ENCODE results near the gene TMOD3. TPM values are rescaled to one million over a fixed set of nuclear protein-coding genes. Genes with fewer than 3 reads are reported as not detected.

The TMOD3 gene
- total and polyA plus RNA-seq, 2 donors (not counting 3 experiments of a cell fraction or from before 2014, with no cell fraction given) = 10.4 to 64.3 TPM

DNA sequence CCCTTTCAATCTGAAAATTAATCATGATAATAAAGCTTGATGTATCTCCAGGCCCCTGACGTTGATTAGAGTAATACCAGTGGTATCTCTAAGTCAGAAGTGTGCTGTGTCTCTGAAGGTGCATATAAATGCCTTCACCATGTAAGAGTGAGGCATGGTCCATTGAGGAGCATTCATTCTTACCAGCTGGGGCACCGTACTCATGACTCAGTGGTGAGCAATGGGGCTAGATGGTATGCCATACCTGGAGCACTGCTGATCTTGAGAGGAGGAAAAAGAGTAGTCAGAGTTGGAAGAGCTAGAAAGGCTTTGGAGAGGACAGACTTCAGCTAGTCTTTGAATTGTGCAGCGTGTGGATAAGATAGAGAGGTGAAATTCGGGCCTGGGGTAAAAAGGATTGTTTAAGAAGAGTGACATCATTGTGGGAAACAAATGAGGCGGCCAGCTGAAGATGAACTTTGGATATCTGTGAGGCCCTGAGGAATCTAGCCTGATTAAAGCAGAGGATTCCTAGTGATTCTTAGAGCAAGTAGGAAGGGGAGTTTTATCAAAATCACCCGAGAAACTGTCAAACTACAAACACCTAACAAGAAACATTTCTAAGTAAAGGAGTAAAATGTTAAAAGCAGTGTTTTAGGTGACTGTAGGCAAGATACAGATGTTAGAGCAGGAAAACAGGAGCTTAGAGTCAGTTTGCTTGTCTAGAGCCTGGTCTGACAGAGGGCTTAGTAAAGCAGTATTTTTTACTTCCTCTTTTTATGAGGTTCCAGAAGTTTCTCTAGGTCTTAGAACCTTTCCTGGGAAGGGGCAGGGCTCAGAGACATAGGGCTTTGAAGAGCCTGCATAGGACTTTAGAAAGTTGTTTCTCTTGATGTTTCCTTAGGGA lies 13.6 kb downstream of the TMOD3 start:
- DNase-seq (ENCODE audit: low read depth, low spot score) (peak; percentile 37), FAIRE-seq (no peak)
- Histone ChIP-seq H2AFZ (ENCODE audit: low read depth, low read length) (no peak overlapping the region), H3K27ac (ENCODE audit: insufficient read depth, low read depth, low read length) (peak overlapping the region; percentile 47), H3K4me3 (replicated peaks in 1 of 3; ENCODE audit: insufficient read depth in 1 of 3, low read depth in 1 of 3, low read length in 3 of 3) (no peak overlapping the region), H3K9ac (replicated peaks; ENCODE audit: extremely low read depth, insufficient read depth, low read length) (no peak overlapping the region), H3K9me1 (replicated peaks; ENCODE audit: control insufficient read depth, extremely low read depth, insufficient read depth, low read length) (no peaks in the 10 kb centered on the region), H3K9me3 (replicated peaks; ENCODE audit: control insufficient read depth, insufficient read depth, low read length) (no peaks in the 10 kb centered on the region), H3K79me2 (ENCODE audit: control insufficient read depth, insufficient read depth, low read length) (peaks cover 91% of the 10 kb centered on the region), H3K36me3 (ENCODE audit: control insufficient read depth in 2 of 2, extremely low read depth in 1 of 2, insufficient read depth in 2 of 2, low read length in 2 of 2) (no peaks in the 10 kb centered on the region), H4K20me1 (replicated peaks; ENCODE audit: control insufficient read depth, extremely low read depth, insufficient read depth, low read length) (no peaks in the 10 kb centered on the region), H3K4me1 (ENCODE audit: control insufficient read depth, extremely low read depth, insufficient read depth, low read length) (peaks cover 77% of the 10 kb centered on the region), H3K4me2 (ENCODE audit: insufficient read depth, low read length) (no peak overlapping the region), H3K27me3 (ENCODE audit: control insufficient read depth in 2 of 2, insufficient read depth in 2 of 2, low read length in 2 of 2) (no peaks in the 10 kb centered on the region)
- intact Hi-C loops (cut with micrococcal nuclease) = no loop called here
- ChIA-PET CTCF (interaction anchor here (1.0 to 1.7 kb wide), 5 partner anchors 10 to 66 kb away, joined by 3 to 6 read pairs (median 5); no protein-coding TSS in a partner anchor), POLR2A (no interaction called here)
- no peak for TF ChIP-seq POLR2A (IDR thresholded peaks at IDR 0.05; ENCODE audit: low read depth, low read length)
- no peak for TF ChIP-seq EZH2 (IDR thresholded peaks at IDR 0.05; ENCODE audit: borderline replicate concordance, low read depth, low read length, severe bottlenecking)
- peak; percentile 56 for TF ChIP-seq FOS (IDR thresholded peaks at IDR 0.05; ENCODE audit: borderline replicate concordance, insufficient read depth, low read length)
- no TSS peak for BruUV-seq (replicated peaks)
- dilution Hi-C loops (cut with MboI; ENCODE audit: extremely low pct_ligation_motif_present, low sequenced_read_pairs) = no loop called here

DNA sequence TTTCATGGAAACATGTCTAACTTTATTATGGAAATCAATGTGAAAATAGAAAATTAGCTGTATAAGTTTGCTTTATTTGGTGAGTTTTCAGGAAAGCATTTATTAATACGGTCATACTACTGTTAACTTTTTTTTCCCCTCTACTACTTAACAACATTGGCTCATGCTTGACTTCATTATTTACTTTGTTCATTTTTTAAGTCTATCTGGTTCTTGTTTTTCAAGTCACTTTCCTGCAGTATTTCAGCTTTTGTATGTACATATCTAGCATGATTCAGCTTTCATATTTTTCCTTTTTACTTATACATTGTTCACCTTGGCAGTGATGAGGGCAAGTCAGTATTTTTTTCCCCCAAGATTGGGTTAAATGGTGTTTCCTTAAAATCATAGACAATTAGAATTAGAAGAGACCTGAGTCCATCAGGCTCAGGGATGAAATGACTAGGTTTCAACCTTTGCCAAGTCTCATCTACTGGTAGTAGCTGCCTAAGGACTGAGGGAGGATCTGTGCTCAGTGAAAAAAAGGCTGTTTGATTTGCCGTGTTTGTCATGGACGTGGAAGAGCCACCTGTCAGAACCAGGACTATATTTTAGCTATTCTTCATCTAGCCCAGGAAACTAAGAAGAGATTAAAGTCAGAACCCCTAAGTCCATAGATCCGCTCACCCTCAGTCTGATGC lies 15.4 kb downstream of the TMOD3 start:
- TF ChIP-seq MYC (IDR thresholded peaks at IDR 0.05; ENCODE audit: low read depth, low read length) = no peak
- TF ChIP-seq GATA2 (IDR thresholded peaks at IDR 0.05; ENCODE audit: insufficient read depth, insufficient read length, low read depth, low read length) = no peak
- no peak for TF ChIP-seq JUN (IDR thresholded peaks at IDR 0.05; ENCODE audit: borderline replicate concordance, insufficient read depth, insufficient read length, low read depth)
- no peak for TF ChIP-seq EZH2 (IDR thresholded peaks at IDR 0.05; ENCODE audit: borderline replicate concordance, low read depth, low read length, severe bottlenecking)
- no peak for TF ChIP-seq MAX (IDR thresholded peaks at IDR 0.05; ENCODE audit: insufficient read depth, insufficient read length)
- no peak for TF ChIP-seq POLR2A (IDR thresholded peaks at IDR 0.05; ENCODE audit: low read depth, low read length)
- no peak for TF ChIP-seq POLR2AphosphoS5 (IDR thresholded peaks at IDR 0.05; ENCODE audit: insufficient read depth, low read depth, low read length)
- no peak for TF ChIP-seq FOS (IDR thresholded peaks at IDR 0.05; ENCODE audit: borderline replicate concordance, insufficient read depth, low read length)
- TF ChIP-seq, protein P1, sequence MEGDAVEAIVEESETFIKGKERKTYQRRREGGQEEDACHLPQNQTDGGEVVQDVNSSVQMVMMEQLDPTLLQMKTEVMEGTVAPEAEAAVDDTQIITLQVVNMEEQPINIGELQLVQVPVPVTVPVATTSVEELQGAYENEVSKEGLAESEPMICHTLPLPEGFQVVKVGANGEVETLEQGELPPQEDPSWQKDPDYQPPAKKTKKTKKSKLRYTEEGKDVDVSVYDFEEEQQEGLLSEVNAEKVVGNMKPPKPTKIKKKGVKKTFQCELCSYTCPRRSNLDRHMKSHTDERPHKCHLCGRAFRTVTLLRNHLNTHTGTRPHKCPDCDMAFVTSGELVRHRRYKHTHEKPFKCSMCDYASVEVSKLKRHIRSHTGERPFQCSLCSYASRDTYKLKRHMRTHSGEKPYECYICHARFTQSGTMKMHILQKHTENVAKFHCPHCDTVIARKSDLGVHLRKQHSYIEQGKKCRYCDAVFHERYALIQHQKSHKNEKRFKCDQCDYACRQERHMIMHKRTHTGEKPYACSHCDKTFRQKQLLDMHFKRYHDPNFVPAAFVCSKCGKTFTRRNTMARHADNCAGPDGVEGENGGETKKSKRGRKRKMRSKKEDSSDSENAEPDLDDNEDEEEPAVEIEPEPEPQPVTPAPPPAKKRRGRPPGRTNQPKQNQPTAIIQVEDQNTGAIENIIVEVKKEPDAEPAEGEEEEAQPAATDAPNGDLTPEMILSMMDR (IDR thresholded peaks at IDR 0.05; ENCODE audit: extremely low read depth in 1 of 2, insufficient read depth in 1 of 2, low read depth in 1 of 2, low read length in 2 of 2) = no peak
- no peak overlapping the region for H3K4me3 ChIP-seq (replicated peaks in 1 of 3; ENCODE audit: insufficient read depth in 1 of 3, low read depth in 1 of 3, low read length in 3 of 3)
- peak overlapping the region; percentile 79 for H3K4me2 ChIP-seq (ENCODE audit: insufficient read depth, low read length)
- peaks cover 84% of the 10 kb centered on the region for H3K4me1 ChIP-seq (ENCODE audit: control insufficient read depth, extremely low read depth, insufficient read depth, low read length)
- H3K36me3 ChIP-seq (ENCODE audit: control insufficient read depth in 2 of 2, extremely low read depth in 1 of 2, insufficient read depth in 2 of 2, low read length in 2 of 2) = no peaks in the 10 kb centered on the region
- peak; percentile 83 for DNase-seq (ENCODE audit: low read depth, low spot score)
- ChIA-PET CTCF (interaction anchor here (1.1 to 2.0 kb wide), 6 partner anchors 9 to 68 kb away, joined by 3 to 7 read pairs (median 4); partner anchors contain the start of gene TMOD3), POLR2A (no interaction called here)
- intact Hi-C loops (cut with micrococcal nuclease) = no loop called here
- dilution Hi-C loops (cut with MboI; ENCODE audit: extremely low pct_ligation_motif_present, low sequenced_read_pairs) = no loop called here
- H4K20me1 ChIP-seq (replicated peaks; ENCODE audit: control insufficient read depth, extremely low read depth, insufficient read depth, low read length) = no peaks in the 10 kb centered on the region
- no peaks in the 10 kb centered on the region for H3K9me3 ChIP-seq (replicated peaks; ENCODE audit: control insufficient read depth, insufficient read depth, low read length)
- H3K9ac ChIP-seq (replicated peaks; ENCODE audit: extremely low read depth, insufficient read depth, low read length) = peak overlapping the region; percentile 66
- BruUV-seq (replicated peaks) = no TSS peak
- no peaks in the 10 kb centered on the region for H3K27me3 ChIP-seq (ENCODE audit: control insufficient read depth in 2 of 2, insufficient read depth in 2 of 2, low read length in 2 of 2)
- no peaks in the 10 kb centered on the region for H3K9me1 ChIP-seq (replicated peaks; ENCODE audit: control insufficient read depth, extremely low read depth, insufficient read depth, low read length)
- peak; percentile 12 for FAIRE-seq
- peaks cover 92% of the 10 kb centered on the region for H3K79me2 ChIP-seq (ENCODE audit: control insufficient read depth, insufficient read depth, low read length)
- H2AFZ ChIP-seq (ENCODE audit: low read depth, low read length) = no peak overlapping the region
- peak overlapping the region; percentile 93 for H3K27ac ChIP-seq (ENCODE audit: insufficient read depth, low read depth, low read length)
